HepG2 (cell line): ENCODE data around the gene STK32B.

ENCODE experiments used
- CREB1 ChIP-seq, 2 experiments: fragments of 450-650 bp in 1 of 2; IDR thresholded peaks; 2 replicates each; pipeline ENCODE4 v1.6.1; 2016 to 2017; ENCODE audit warnings: control low read depth in 1 of 2, mild to moderate bottlenecking in 1 of 2, missing compliant biosample characterization in 1 of 2, missing genetic modification characterization in 1 of 2
- GABPA ChIP-seq, 2 experiments: IDR thresholded peaks; 2 replicates each; pipeline ENCODE4 v1.6.1; 2011 to 2016; ENCODE audit warnings: low read depth in 2 of 2, low read length in 1 of 2, missing biosample characterization in 1 of 2, missing genetic modification characterization in 1 of 2
- MAX ChIP-seq: IDR thresholded peaks from 2 replicates; pipeline ENCODE4 v1.6.1; 2012; ENCODE audit warnings: inconsistent platforms
- RBM39 ChIP-seq: fragments of 200-400 bp; formaldehyde crosslinking; IDR thresholded peaks from one replicate; pipeline ENCODE4 v1.6.1; 2018; ENCODE audit warnings: antibody characterized with exemption, mild to moderate bottlenecking, low read depth, low read length; ENCODE audit not compliant: poor library complexity, severe bottlenecking
- SRSF4 ChIP-seq: fragments of 200-400 bp; formaldehyde crosslinking; IDR thresholded peaks from one replicate; pipeline ENCODE4 v1.6.1; 2018; ENCODE audit warnings: mild to moderate bottlenecking, low read depth, low read length, moderate library complexity; ENCODE audit not compliant: poor library complexity, severe bottlenecking
- TAF1 ChIP-seq: sonication (generic); formaldehyde crosslinking; IDR thresholded peaks from 2 replicates; pipeline ENCODE4 v1.4.0; 2020; ENCODE audit warnings: missing genetic modification reagents
- ZFAT ChIP-seq: sonication (generic); formaldehyde crosslinking; conservative IDR thresholded peaks from 2 replicates; pipeline ENCODE4 v1.8.1; 2023; ENCODE audit warnings: missing genetic modification reagents, inconsistent platforms

GRCh38 chr4:5260121-5260520, 208.8 kb downstream of the STK32B start:
- no peak for TF ChIP-seq RBM39
- no peak for TF ChIP-seq ZFAT (CRISPR knock-in tag)
- no peak for TF ChIP-seq SRSF4
- no peak for TF ChIP-seq CREB1 (IDR thresholded peaks at IDR 0.05)
- TF ChIP-seq CREB1 (CRISPR knock-in tag; IDR thresholded peaks at IDR 0.05) = no peak
- TF ChIP-seq GABPA (IDR thresholded peaks at IDR 0.05; ENCODE audit: low read depth, low read length) = no peak
- no peak for TF ChIP-seq GABPA (CRISPR knock-in tag; IDR thresholded peaks at IDR 0.05; ENCODE audit: low read depth)
- TF ChIP-seq MAX = no peak
- no peak for TF ChIP-seq TAF1 (CRISPR knock-in tag)
